CD4-positive, alpha-beta memory T cell (primary cell): Measurements from ENCODE around the gene LLPH. TPM values are rescaled to one million over a fixed set of nuclear protein-coding genes. Genes with fewer than 3 reads are reported as not detected.

Experiments
- CTCF ChIA-PET: fragments of 350-600 bp; sonication (Branson Sonifier 250); formaldehyde crosslinking; loops from one replicate; lab custom pipeline; 2021; ENCODE audit warnings: inconsistent platforms; ENCODE audit not compliant: partially characterized antibody; lab: Charles Lee
- POLR2A ChIA-PET: fragments of 350-600 bp; sonication (Branson Sonifier 250); formaldehyde crosslinking; loops from one replicate; lab custom pipeline; 2021; ENCODE audit not compliant: partially characterized antibody; lab: Charles Lee
- DNase-seq, 5 donors: peaks; one replicate each; pipeline versions ENCODE4 v3.0.0 to v3.0.0-alpha.2; 2020 to 2022; ENCODE audit warnings: mixed read lengths in 1 of 5
- H3K27ac ChIP-seq: one replicate; pipeline ENCODE4 v1.7.0; 2013; ENCODE audit warnings: low read depth, low read length
- H3K27me3 ChIP-seq: 2 replicates; pipeline ENCODE4 v1.7.0; 2013; ENCODE audit warnings: mild to moderate bottlenecking, low read length, moderate library complexity; ENCODE audit not compliant: insufficient read depth
- H3K36me3 ChIP-seq: 2 replicates; pipeline ENCODE4 v1.7.0; 2013; ENCODE audit warnings: mild to moderate bottlenecking, low read length, moderate library complexity; ENCODE audit not compliant: insufficient read depth
- H3K4me1 ChIP-seq: 2 replicates; pipeline ENCODE4 v1.7.0; 2013; ENCODE audit warnings: mild to moderate bottlenecking, low read length, moderate library complexity; ENCODE audit not compliant: insufficient read depth
- H3K4me3 ChIP-seq, 2 donors: one replicate each; pipeline ENCODE4 v1.7.0; 2013; ENCODE audit warnings: low read length in 2 of 2, mild to moderate bottlenecking in 1 of 2
- H3K9me3 ChIP-seq, 2 donors: one replicate each; pipeline ENCODE4 v1.7.0; 2013; ENCODE audit warnings: low read length in 2 of 2, control low read depth in 1 of 2; ENCODE audit not compliant: control insufficient read depth in 1 of 2
- H3K27ac Mint-ChIP-seq, 7 donors: one replicate each; pipeline ENCODE4 v1.8.0; 2020 to 2021; ENCODE audit warnings: mixed read lengths in 7 of 7, mild to moderate bottlenecking in 6 of 7, inconsistent platforms in 3 of 7, moderate library complexity in 3 of 7
- H3K27me3 Mint-ChIP-seq, 2 donors: one replicate each; pipeline ENCODE4 v1.8.0; 2020 to 2021; ENCODE audit warnings: mixed read lengths in 2 of 2
- H3K36me3 Mint-ChIP-seq, 2 donors: one replicate each; pipeline ENCODE4 v1.8.0; 2020 to 2021; ENCODE audit warnings: mixed read lengths in 2 of 2, inconsistent platforms in 1 of 2, mild to moderate bottlenecking in 1 of 2
- H3K4me1 Mint-ChIP-seq, 4 donors: one replicate each; pipeline ENCODE4 v1.8.0; 2020 to 2021; ENCODE audit warnings: mixed read lengths in 4 of 4, mild to moderate bottlenecking in 1 of 4
- H3K4me3 Mint-ChIP-seq, 8 donors: one replicate each; pipeline ENCODE4 v1.8.0; 2020 to 2021; ENCODE audit warnings: mixed read lengths in 8 of 8, mild to moderate bottlenecking in 7 of 8, moderate library complexity in 6 of 8, inconsistent platforms in 3 of 8
- H3K9me3 Mint-ChIP-seq, 8 donors: one replicate each; pipeline ENCODE4 v1.8.0; 2020 to 2021; ENCODE audit warnings: mixed read lengths in 8 of 8, mild to moderate bottlenecking in 5 of 8, inconsistent platforms in 3 of 8, moderate library complexity in 1 of 8
- intact Hi-C: fragments of 100-400 bp; cut with micrococcal nuclease; formaldehyde crosslinking; loops from one replicate; pipeline ENCODE4 v1.15.1; 2023
- polyA plus RNA-seq, 2 donors: library from polyadenylated mRNA; unstranded; fragments of 300-500 nt; fragmentation: Illumina TruSeq; gene quantifications; one replicate each; pipeline ENCODE4 v1.2.3, GENCODE V29; 2021
- total RNA-seq, 2 experiments: library from RNA; stranded (reverse); gene quantifications; one replicate each; pipeline ENCODE4 v1.2.3, GENCODE V29; 2021

The LLPH gene
- total and polyA plus RNA-seq, 4 experiments from 2014 or later: 25.8 to 35.9 (median 30.2) TPM

- Mint-ChIP-seq H3K4me1 (peaks cover 42 to 72% (median 58%) of the 10 kb centered on the region in 4 donors), H3K27ac (peak overlapping the region; percentile 74 to 99 (median 96)), H3K27me3 (peaks cover 2 to 3% of the 10 kb centered on the region in 2 donors), H3K4me3 (peak overlapping the region; percentile 91 to 98 (median 96)), H3K36me3 (peaks cover 41 to 42% of the 10 kb centered on the region in 2 donors), H3K9me3 (peaks cover 0 to 6% (median 0%) of the 10 kb centered on the region in 8 donors)
- POLR2A ChIA-PET: interaction anchor here (1.1 to 3.3 kb wide), 14 partner anchors 8 to 1946 kb away, joined by 3 to 115 read pairs (median 6); partner anchors contain the start of genes CAND1, HELB, KICS2 and LEMD3
- Histone ChIP-seq H3K9me3 (no peaks in the 10 kb centered on the region), H3K4me1 (peaks cover 54% of the 10 kb centered on the region), H3K27ac (peak overlapping the region; percentile 98), H3K4me3 (peak overlapping the region; percentile 85 to 92), H3K36me3 (no peaks in the 10 kb centered on the region), H3K27me3 (no peaks in the 10 kb centered on the region)
- intact Hi-C loops: loop anchor here (2.0 to 5.0 kb wide), 2 partner anchors 22 to 119 kb away; no protein-coding TSS in a partner anchor
- CTCF ChIA-PET: interaction anchor here (1.0 to 2.1 kb wide), 10 partner anchors 7 to 999 kb away, joined by 3 to 15 read pairs (median 4); partner anchors contain the start of genes HELB, LEMD3 and LLPH
- DNase-seq: no peak
Observed at GRCh38 chr12:66168410-66168809, 37.9 kb upstream of the LLPH start.

GRCh38 chr12:66166561-66166960 lies 36.0 kb upstream of the LLPH start:
- H3K27me3 ChIP-seq: no peaks in the 10 kb centered on the region
- H3K4me3 Mint-ChIP-seq: peak overlapping the region in 4 of 8 donors; percentile 57 to 96 (median 66)
- H3K4me1 Mint-ChIP-seq: peaks cover 51 to 90% (median 71%) of the 10 kb centered on the region in 4 donors
- peaks cover 0 to 6% (median 0%) of the 10 kb centered on the region in 8 donors for H3K9me3 Mint-ChIP-seq
- H3K4me1 ChIP-seq: peaks cover 66% of the 10 kb centered on the region
- H3K27me3 Mint-ChIP-seq: peaks cover 0 to 1% of the 10 kb centered on the region in 2 donors
- no peak overlapping the region for H3K4me3 ChIP-seq
- POLR2A ChIA-PET: interaction anchor here (1.2 kb wide), 1 partner anchor 35 kb away, joined by 6 read pairs; no protein-coding TSS in a partner anchor
- H3K27ac ChIP-seq: no peak overlapping the region
- intact Hi-C loops: loop anchor here (5.0 kb wide), 1 partner anchor 121 kb away; no protein-coding TSS in a partner anchor
- no peaks in the 10 kb centered on the region for H3K36me3 ChIP-seq
- peak overlapping the region in 2 of 7 donors; percentile 88 to 98 for H3K27ac Mint-ChIP-seq
- CTCF ChIA-PET: no interaction called here
- DNase-seq: no peak
- H3K36me3 Mint-ChIP-seq: peaks cover 48 to 51% of the 10 kb centered on the region in 2 donors
- no peaks in the 10 kb centered on the region for H3K9me3 ChIP-seq

- Mint-ChIP-seq H3K9me3 (peaks cover 0 to 6% (median 0%) of the 10 kb centered on the region in 8 donors), H3K4me3 (peak overlapping the region in 4 of 8 donors; percentile 20 to 36 (median 26)), H3K27ac (peak overlapping the region in 2 of 7 donors; percentile 55 to 66), H3K36me3 (peaks cover 53% of the 10 kb centered on the region in 2 donors), H3K27me3 (peaks cover 0 to 1% of the 10 kb centered on the region in 2 donors), H3K4me1 (peaks cover 45 to 87% (median 68%) of the 10 kb centered on the region in 4 donors)
- POLR2A ChIA-PET: no interaction called here
- no peak for DNase-seq
- no peaks in the 10 kb centered on the region for H3K9me3 ChIP-seq
- intact Hi-C loops: loop anchor here (5.0 kb wide), 1 partner anchor 122 kb away; no protein-coding TSS in a partner anchor
- H3K27me3 ChIP-seq: no peaks in the 10 kb centered on the region
- no peaks in the 10 kb centered on the region for H3K36me3 ChIP-seq
- H3K4me3 ChIP-seq: no peak overlapping the region
- no peak overlapping the region for H3K27ac ChIP-seq
- CTCF ChIA-PET: no interaction called here
- H3K4me1 ChIP-seq: peaks cover 58% of the 10 kb centered on the region
Observed at GRCh38 chr12:66165141-66165540, 34.6 kb upstream of the LLPH start.

GRCh38 chr12:66164349-66164821 lies 33.8 kb upstream of the LLPH start:
- intact Hi-C loops: no loop called here
- peak overlapping the region in 5 of 7 donors; percentile 5 to 55 (median 6) for H3K27ac Mint-ChIP-seq

GRCh38 chr12:66163289-66163688 lies 32.7 kb upstream of the LLPH start:
- Mint-ChIP-seq H3K36me3 (peaks cover 58 to 63% of the 10 kb centered on the region in 2 donors), H3K4me3 (peak overlapping the region in 3 of 8 donors; percentile 3 to 51 (median 11)), H3K4me1 (peaks cover 46 to 93% (median 67%) of the 10 kb centered on the region in 4 donors), H3K9me3 (peaks cover 0 to 2% (median 0%) of the 10 kb centered on the region in 8 donors), H3K27me3 (no peaks in the 10 kb centered on the region), H3K27ac (peak overlapping the region in 4 of 7 donors; percentile 48 to 76 (median 61))
- DNase-seq: no peak
- Histone ChIP-seq H3K4me1 (peaks cover 58% of the 10 kb centered on the region), H3K27me3 (no peaks in the 10 kb centered on the region), H3K4me3 (no peak overlapping the region), H3K36me3 (no peaks in the 10 kb centered on the region), H3K9me3 (no peaks in the 10 kb centered on the region), H3K27ac (no peak overlapping the region)
- ChIA-PET POLR2A (no interaction called here), CTCF (no interaction called here)
- intact Hi-C loops: no loop called here

More at GRCh38 chr12:66164349-66164821, 33.8 kb upstream of the LLPH start:
- H3K9me3 Mint-ChIP-seq: peaks cover 0 to 6% (median 0%) of the 10 kb centered on the region in 8 donors
- Histone ChIP-seq H3K4me3 (no peak overlapping the region), H3K27me3 (no peaks in the 10 kb centered on the region), H3K27ac (no peak overlapping the region), H3K4me1 (peaks cover 58% of the 10 kb centered on the region), H3K9me3 (no peaks in the 10 kb centered on the region), H3K36me3 (no peaks in the 10 kb centered on the region)
- CTCF ChIA-PET: no interaction called here
- peak overlapping the region in 4 of 8 donors; percentile 6 to 54 (median 7) for H3K4me3 Mint-ChIP-seq
- no peak for DNase-seq
- peaks cover 52 to 91% (median 70%) of the 10 kb centered on the region in 4 donors for H3K4me1 Mint-ChIP-seq
- peaks cover 0 to 1% of the 10 kb centered on the region in 2 donors for H3K27me3 Mint-ChIP-seq
- POLR2A ChIA-PET: no interaction called here
- peaks cover 55 to 60% of the 10 kb centered on the region in 2 donors for H3K36me3 Mint-ChIP-seq

GRCh38 chr12:66162701-66163100 lies 32.2 kb upstream of the LLPH start:
- H3K9me3 Mint-ChIP-seq: peaks cover 0 to 2% (median 0%) of the 10 kb centered on the region in 8 donors
- no peaks in the 10 kb centered on the region for H3K27me3 ChIP-seq
- no peak for DNase-seq
- no peak overlapping the region for H3K27ac ChIP-seq
- H3K4me3 Mint-ChIP-seq: no peak overlapping the region
- no peak overlapping the region for H3K27ac Mint-ChIP-seq
- H3K27me3 Mint-ChIP-seq: no peaks in the 10 kb centered on the region
- peaks cover 52% of the 10 kb centered on the region for H3K4me1 ChIP-seq
- no peaks in the 10 kb centered on the region for H3K36me3 ChIP-seq
- POLR2A ChIA-PET: no interaction called here
- no peaks in the 10 kb centered on the region for H3K9me3 ChIP-seq
- H3K36me3 Mint-ChIP-seq: peaks cover 58 to 62% of the 10 kb centered on the region in 2 donors
- intact Hi-C loops: no loop called here
- H3K4me1 Mint-ChIP-seq: peaks cover 42 to 92% (median 63%) of the 10 kb centered on the region in 4 donors
- CTCF ChIA-PET: no interaction called here
- H3K4me3 ChIP-seq: no peak overlapping the region

GRCh38 chr12:66160704-66161103 lies 30.2 kb upstream of the LLPH start:
- H3K36me3 Mint-ChIP-seq: peaks cover 50 to 53% of the 10 kb centered on the region in 2 donors
- Histone ChIP-seq H3K9me3 (no peaks in the 10 kb centered on the region), H3K27ac (no peak overlapping the region), H3K36me3 (no peaks in the 10 kb centered on the region), H3K4me3 (no peak overlapping the region), H3K4me1 (peaks cover 42% of the 10 kb centered on the region), H3K27me3 (no peaks in the 10 kb centered on the region)
- DNase-seq: no peak
- H3K27me3 Mint-ChIP-seq: no peaks in the 10 kb centered on the region
- peaks cover 42 to 90% (median 67%) of the 10 kb centered on the region in 4 donors for H3K4me1 Mint-ChIP-seq
- peaks cover 0 to 2% (median 0%) of the 10 kb centered on the region in 8 donors for H3K9me3 Mint-ChIP-seq
- ChIA-PET POLR2A (interaction anchor here (3.0 kb wide), 1 partner anchor 9 kb away, joined by 25 read pairs; the partner anchor contains the start of gene TMBIM4), CTCF (interaction anchor here (0.7 kb wide), 1 partner anchor 8 kb away, joined by 4 read pairs; no protein-coding TSS in a partner anchor)
- H3K27ac Mint-ChIP-seq: no peak overlapping the region
- intact Hi-C loops: no loop called here
- no peak overlapping the region for H3K4me3 Mint-ChIP-seq
